OCI-LY7 (cell line): ENCODE data around the gene TTF2.

Experiments
- EZH2phosphoT487 ChIP-seq: fragments of 200-600 bp; sonication (generic); IDR thresholded peaks from 2 replicates; pipeline ENCODE4 v1.6.1; 2018; ENCODE audit warnings: low read depth, borderline replicate concordance, mild to moderate bottlenecking, mixed run types, antibody characterized with exemption, low read length, moderate library complexity, mixed read lengths
- TF ChIP-seq, protein P1 (sequence below): fragments of 200-600 bp; sonication (generic); conservative IDR thresholded peaks from 2 replicates; pipeline ENCODE4 v1.5.1; 2014; ENCODE audit warnings: mild to moderate bottlenecking, antibody characterized with exemption, low read length, moderate library complexity, mixed read lengths

DNA sequence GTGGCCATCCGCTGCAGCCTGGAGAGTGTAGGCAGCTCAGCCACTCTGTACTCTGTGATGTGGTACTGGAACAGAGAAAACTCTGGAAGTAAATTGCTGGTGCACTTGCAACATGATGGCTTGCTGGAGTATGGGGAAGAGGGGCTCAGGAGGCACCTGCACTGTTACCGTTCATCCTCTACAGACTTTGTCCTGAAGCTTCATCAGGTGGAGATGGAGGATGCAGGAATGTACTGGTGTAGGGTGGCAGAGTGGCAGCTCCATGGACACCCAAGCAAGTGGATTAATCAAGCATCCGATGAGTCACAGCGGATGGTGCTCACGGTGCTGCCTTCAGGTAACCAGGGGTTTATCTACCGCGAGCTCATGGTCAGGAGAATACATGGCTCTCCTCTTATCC lies 34.6 kb upstream of the TTF2 start:
- TF ChIP-seq, protein P1, sequence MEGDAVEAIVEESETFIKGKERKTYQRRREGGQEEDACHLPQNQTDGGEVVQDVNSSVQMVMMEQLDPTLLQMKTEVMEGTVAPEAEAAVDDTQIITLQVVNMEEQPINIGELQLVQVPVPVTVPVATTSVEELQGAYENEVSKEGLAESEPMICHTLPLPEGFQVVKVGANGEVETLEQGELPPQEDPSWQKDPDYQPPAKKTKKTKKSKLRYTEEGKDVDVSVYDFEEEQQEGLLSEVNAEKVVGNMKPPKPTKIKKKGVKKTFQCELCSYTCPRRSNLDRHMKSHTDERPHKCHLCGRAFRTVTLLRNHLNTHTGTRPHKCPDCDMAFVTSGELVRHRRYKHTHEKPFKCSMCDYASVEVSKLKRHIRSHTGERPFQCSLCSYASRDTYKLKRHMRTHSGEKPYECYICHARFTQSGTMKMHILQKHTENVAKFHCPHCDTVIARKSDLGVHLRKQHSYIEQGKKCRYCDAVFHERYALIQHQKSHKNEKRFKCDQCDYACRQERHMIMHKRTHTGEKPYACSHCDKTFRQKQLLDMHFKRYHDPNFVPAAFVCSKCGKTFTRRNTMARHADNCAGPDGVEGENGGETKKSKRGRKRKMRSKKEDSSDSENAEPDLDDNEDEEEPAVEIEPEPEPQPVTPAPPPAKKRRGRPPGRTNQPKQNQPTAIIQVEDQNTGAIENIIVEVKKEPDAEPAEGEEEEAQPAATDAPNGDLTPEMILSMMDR = no peak
- no peak for TF ChIP-seq EZH2phosphoT487
